HepG2 (cell line): ENCODE measurements around the gene TTC22.

Experiments
- FOXP1 ChIP-seq, 2 experiments: fragments of 450-650 bp in 1 of 2; IDR thresholded peaks; 2 replicates each; pipeline ENCODE4 v1.6.1; 2017 to 2018; ENCODE audit warnings: antibody characterized with exemption in 1 of 2
- GABPB1 ChIP-seq: IDR thresholded peaks from 2 replicates; pipeline ENCODE4 v1.6.1; 2016; ENCODE audit warnings: mild to moderate bottlenecking, missing genetic modification reagents, moderate library complexity, missing compliant biosample characterization
- NBN ChIP-seq: fragments of 450-650 bp; conservative IDR thresholded peaks from 2 replicates; pipeline ENCODE4 v1.6.1; 2017
- ZBTB8A ChIP-seq: sonication (generic); formaldehyde crosslinking; IDR thresholded peaks from 2 replicates; pipeline ENCODE4 v1.4.0; 2020; ENCODE audit warnings: mild to moderate bottlenecking, low read depth, missing genetic modification reagents, borderline replicate concordance
- TF ChIP-seq, protein P1 (sequence below): sonication (generic); formaldehyde crosslinking; IDR thresholded peaks from 2 replicates; pipeline ENCODE4 v1.4.0; 2020; ENCODE audit warnings: mild to moderate bottlenecking, missing genetic modification reagents

DNA sequence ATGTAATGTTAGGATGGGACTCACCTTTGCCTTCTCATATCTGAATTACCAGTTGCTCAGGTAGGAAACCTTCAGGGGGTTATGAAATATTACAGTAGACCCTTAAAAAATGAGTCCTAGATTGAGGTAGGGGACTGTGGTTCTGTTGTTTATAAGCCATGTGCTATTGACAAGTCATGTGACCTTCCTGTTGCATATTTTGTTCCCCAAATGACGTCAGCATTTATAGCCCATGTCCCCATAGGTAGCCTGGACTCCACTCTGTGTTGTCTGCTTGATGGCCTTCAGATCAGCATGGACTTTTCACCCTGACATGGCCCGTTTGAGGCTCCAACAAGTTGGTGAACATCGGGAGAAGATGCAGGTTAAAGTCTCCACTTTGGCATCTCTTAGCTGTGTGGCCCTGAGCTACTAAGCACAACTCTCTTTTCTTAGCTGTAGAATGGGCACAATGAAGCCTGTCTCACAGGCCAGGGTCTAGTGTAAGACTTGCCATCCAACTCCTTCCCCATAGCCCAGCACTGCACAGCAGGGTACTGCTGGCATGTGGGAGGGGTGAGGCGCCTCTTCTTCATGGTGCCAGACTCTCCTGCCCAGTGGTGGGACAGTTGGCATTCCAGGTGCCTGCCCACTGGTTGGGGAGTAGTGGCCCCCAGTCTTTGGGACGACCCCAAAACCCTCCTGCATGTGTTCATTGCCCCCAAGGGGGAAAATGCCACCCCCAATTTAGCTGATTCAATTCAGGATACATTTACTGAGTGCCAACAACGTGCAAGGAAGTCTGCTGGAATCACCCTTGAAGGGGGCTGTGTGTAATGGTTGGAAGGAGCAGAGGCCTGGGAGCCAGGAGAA lies 36.1 kb upstream of the TTC22 start:
- TF ChIP-seq ZBTB8A (CRISPR knock-in tag) (no peak), FOXP1 (IDR thresholded peaks at IDR 0.05) (no peak), FOXP1 (CRISPR knock-in tag; IDR thresholded peaks at IDR 0.05) (no peak), NBN (no peak), GABPB1 (no peak)
- TF ChIP-seq, protein P1, sequence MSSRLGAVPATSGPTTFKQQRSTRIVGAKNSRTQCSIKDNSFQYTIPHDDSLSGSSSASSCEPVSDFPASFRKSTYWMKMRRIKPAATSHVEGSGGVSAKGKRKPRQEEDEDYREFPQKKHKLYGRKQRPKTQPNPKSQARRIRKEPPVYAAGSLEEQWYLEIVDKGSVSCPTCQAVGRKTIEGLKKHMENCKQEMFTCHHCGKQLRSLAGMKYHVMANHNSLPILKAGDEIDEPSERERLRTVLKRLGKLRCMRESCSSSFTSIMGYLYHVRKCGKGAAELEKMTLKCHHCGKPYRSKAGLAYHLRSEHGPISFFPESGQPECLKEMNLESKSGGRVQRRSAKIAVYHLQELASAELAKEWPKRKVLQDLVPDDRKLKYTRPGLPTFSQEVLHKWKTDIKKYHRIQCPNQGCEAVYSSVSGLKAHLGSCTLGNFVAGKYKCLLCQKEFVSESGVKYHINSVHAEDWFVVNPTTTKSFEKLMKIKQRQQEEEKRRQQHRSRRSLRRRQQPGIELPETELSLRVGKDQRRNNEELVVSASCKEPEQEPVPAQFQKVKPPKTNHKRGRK (CRISPR knock-in tag): no peak
